Limb (tissue), 2 donors: ENCODE measurements around the gene KCMF1.

Source experiments
- DNase-seq, 2 donors: peaks; one replicate each; pipeline ENCODE4 v3.0.0-alpha.2; 2016; ENCODE audit errors: extremely low spot score in 2 of 2

Gene KCMF1

GRCh38 chr2:84980263-84980983 is 9.5 kb downstream of the KCMF1 start:
- no peak for DNase-seq

DNA sequence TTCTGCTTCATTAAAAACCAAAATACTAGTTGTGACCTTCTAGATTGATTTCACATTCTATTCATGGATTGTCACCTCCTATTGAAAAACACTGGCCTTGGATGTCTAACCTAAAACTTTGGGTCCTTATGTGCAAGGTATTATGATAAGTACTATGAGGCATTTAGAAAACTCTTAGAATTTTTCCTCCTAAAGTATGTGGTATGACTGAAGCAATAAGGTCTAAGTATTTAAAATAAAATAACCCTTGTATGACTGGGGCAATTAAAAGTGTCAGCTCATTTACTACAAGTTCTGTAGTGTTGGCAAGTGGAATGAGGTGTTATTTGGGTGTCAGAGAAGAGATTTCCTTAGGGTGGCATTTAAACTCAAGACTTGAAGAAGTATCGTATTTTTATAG is 15.1 kb downstream of the KCMF1 start:
- DNase-seq = no peak

DNA sequence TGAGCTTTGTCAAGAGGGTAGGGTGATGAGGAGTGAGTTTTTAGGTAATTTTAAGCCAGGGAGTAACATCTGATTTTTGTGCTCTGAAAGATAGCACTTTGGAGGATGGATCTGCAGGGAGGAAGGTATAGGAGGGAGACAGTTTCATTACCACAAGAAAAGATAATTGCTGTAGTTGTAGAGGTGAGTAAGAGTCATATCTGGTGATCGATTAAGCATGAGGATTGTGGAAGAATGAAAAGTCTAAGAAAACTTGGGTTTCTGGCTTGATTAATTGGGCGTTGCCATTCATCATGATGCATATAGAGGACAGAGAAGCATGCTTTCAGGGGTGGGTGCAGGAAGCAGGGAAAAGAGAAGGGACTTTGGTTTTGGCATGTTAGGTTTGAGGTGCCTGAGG is 18.5 kb downstream of the KCMF1 start:
- no peak for DNase-seq

DNA sequence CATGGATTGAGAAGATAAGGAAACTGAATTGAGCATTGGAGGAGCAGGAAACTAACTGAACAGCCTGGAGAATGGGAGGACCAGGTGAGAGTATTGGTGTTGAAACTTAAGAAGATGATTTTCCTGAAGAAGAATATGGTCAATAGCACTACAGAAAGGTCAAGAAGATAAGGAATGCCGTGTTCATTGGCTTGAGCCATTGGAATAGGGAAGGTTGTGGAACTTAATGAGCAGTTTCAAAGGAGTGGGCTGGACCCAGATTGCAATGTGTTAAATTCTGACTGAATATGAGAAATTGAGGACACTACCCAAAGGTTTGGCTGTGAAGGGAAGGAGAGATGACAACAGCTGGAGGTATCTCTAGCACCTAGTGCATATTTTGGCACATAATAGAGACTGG is 19.0 kb downstream of the KCMF1 start:
- DNase-seq = no peak

DNA sequence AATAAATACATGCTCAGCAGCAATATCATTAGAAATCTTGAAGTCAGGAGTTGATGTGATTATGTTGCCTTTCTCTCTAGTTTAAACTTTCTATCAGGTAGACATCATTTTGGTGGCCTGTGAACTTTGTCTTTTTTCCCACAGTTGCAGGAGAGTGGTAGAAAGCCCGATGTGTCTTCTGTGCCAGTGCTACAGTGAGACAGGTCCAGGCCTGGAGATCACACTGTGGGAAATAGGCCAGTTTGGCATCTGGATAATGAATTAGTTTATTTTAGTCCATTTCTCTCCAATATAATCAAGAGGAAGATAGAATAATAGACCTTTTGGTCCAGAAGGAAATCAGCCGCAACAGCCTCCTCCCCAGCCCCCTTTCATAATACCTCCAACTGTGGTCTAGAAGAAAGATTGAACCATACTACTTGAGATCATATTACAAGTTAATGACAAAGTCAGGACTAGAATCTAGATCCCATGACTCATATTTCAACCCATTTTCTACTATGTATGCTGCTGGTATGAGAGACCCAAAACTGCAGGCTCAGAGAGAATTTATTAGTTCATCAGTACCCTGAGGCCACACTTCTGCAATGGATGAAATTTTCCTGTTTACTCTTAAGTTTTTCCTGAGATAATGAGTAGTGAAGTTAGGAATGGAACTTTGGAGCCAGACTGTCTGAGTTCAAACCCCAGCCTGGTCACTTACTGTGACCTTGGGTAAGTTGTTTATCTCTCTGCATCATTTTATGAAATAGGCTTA is 20.6 kb downstream of the KCMF1 start:
- DNase-seq = no peak

DNA sequence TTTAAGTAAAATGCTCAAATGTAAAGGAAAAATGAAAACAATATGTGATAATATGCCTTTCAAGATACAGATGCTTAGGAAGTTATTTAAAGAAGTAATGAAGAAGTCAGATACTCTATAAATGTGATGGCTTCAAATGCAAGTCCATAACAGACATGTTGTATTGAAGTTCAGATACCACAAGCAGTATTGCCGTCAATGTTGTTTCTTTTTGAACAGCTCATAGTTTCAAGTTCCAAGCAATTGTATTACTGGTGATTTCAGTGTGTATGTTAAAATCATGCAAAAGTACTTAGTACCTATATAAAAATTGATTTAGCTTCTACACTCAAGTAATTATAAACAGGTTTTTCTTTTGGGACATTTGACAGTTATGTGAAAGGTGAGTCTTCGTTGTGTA is 24.9 kb downstream of the KCMF1 start:
- no peak for DNase-seq

DNA sequence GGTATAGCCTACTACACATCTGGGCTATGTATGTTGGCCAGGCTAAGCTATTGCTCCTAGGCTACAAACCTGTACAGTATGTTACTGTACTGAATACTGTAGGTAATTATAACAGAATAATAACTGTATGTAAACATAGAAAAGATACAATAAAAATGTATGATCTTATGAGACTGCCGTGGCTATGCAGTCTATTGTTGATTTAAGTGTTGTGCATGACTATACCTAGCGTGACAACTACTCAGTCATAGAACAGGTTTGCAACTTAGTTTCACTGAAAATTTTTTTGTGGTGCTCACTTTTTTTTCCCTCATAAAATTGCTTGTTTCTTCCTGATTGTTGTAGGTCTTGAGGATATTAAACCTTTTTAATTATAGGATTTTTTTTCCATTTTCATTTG is 25.9 kb downstream of the KCMF1 start:
- DNase-seq = no peak

DNA sequence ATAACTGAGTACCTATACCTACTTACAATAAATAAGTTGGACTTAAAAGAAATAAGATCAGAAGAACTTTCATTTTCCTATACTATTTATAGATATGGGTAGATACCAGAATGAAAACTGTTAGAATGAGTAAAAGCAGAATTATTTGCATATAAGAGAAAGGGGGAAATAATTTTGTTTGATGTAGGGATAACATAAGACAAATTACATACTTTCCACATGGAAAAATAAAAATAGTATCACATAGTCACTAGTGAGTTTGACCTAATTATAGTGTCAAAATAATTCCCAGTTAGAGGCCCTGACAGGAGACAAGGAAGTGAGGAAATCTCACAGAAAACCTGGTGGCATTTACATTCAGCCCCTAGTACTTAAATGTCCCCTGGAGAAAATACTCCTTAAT is 28.6 kb downstream of the KCMF1 start:
- DNase-seq = no peak

- no peak for DNase-seq
Measured at GRCh38 chr2:85001595-85001994, 30.6 kb downstream of the KCMF1 start.

GRCh38 chr2:85002534-85002933 is 31.6 kb downstream of the KCMF1 start:
- DNase-seq = no peak

- DNase-seq = no peak
Measured at GRCh38 chr2:85008252-85008651, 37.3 kb downstream of the KCMF1 start.

DNA sequence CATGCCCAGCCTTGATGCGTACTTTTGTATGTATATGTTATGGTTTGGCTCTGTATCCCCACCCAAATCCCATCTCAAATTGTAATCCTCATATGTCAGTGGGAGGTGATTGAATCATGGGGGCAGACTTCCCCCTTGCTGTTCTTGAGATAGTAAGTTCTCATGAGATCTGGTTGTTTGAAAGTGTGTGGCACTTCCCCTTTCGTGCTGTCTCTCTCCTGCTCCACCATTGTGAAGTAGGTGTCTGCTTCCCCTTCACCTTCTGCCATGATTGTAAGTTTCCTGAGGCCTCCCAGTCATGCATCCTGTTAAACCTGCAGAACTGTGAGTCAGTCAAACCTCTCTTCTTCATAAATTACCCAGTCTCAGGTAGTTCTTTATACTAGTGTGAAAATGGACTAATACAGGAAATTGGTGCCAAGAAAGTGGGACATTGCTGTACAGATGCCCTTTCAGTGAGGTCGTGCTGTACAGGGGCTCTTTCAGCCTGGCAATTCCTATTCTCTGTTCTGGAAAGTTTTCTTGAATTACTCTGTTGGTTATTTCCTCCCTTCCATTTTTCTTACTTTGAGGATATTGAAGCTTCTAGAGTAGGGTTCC is 38.2 kb downstream of the KCMF1 start:
- no peak for DNase-seq

DNA sequence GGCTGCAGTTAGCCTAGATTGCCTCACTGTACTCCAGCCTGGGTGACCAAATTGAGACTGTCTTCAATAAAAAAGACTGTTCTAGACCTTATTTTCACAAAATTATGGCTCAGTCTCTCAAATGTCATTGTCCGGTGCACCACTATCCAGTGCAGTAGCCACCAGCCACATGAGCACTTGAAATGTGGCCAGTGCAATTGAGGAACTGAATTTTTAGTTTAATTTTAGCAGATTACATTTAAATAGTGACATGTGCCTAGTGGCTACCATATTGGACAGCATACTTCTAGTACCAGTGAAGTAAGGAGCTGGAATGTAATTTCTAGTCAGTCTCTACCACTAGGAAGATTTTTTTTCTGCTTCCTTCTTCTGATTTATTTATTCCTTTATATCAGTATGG is 39.4 kb downstream of the KCMF1 start:
- DNase-seq = no peak

DNA sequence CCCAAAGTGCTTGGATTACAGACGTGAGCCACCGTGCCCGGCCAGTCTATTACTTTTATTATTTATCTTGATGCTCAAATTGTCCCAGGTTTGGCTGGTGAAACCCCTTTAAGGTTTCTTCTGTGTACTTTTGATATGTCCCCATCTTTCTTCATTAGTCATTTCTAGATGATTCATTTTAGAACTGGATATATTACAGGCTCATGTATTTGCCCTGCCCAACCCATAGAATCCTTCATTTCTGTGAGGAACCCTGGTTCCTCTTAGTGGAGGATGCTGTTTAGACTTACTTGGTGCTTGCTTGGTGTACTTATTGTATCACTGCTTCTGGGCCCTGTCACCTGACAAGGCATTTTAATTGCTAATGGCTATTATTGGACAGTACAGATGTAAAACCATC is 40.1 kb downstream of the KCMF1 start:
- DNase-seq = no peak

DNA sequence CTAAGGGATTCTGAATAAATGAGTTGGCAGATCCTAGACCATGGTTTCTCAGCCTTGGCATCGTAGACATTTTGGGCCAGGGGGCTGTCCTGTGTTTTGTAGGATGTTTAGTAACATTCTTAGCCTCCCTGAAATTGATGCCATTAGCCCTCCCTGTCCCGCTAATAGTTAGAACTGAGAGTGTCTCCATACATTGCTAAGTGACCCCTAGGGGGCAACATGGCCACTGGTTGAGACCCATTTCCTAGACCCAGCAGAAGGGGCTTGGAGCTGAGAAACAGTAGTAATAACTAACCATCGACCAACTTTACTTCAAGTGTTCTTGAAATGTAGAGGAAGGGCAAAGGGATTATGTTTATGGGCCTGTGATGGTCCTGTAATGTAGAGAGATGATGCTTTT is 40.8 kb downstream of the KCMF1 start:
- DNase-seq = no peak

GRCh38 chr2:85012431-85012830 is 41.5 kb downstream of the KCMF1 start:
- no peak for DNase-seq

DNA sequence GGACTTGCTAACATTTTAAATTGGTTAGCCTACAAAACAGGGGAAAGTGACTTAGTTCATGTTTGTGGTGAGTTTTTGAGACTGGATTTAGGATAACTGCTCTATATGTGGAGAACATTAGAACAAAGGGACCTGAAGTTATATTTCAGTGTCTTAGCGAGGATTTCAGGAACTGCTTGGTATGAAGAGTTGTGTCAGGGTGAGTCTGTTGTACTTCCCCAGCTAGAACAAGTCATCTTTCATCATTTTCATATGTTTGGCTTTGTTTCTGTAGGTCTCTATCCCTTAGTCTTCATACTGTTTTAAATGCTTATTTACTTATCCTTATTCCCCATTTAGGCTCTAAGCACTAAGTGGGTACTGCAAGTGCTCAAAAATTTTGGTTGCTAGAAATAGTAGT is 41.9 kb downstream of the KCMF1 start:
- DNase-seq = no peak

DNA sequence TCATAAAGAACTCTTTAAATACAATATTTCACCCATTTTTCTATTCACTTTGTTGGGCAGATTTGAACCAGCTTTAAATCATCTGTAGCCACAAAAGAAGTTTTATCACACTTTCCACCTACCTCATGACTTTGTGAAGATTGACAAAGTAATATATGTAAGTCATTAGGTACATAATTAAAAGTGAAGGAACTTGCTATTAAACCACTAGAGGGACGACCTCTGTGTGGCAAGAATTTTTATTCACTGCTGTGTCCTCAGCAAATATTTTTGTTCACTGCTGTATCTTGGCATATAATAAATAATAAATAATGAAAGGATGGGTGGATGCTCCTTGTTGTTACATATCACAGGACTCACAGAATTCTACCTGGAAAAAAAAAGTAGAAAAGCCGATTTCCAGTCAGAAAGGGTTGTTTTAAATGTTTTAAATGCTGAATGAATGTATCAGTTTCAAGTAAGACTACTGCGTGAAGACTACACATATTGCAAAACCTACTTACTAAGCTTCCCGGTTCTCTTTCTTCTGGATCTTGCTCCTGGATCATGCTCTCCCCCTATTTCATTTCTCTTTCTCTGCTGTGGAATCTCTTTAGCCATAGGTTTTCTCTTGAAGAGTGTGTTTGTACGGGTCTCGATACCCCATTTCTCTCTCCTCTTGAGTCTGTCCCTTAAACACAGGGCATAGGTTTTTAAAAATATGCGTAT is 44.8 kb downstream of the KCMF1 start:
- no peak for DNase-seq

DNA sequence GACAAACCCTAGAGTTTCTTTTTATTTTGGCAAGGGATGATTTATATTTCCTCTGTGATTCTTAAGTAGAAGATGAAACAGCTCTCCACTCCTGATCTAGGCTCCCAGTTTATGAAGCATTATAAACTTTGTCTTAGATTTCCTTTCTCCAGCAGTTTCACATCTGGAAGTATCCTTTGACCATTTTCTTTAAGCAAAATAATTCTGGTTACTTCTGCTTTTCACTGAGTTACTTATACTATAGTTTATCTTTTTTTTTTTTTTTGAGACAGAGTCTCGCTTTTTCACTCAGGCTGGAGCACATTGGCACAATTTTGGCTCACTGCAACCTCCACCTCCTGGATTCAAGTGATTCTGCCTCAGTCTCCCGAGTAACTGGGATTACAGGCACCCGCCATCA is 45.5 kb downstream of the KCMF1 start:
- DNase-seq = no peak

DNA sequence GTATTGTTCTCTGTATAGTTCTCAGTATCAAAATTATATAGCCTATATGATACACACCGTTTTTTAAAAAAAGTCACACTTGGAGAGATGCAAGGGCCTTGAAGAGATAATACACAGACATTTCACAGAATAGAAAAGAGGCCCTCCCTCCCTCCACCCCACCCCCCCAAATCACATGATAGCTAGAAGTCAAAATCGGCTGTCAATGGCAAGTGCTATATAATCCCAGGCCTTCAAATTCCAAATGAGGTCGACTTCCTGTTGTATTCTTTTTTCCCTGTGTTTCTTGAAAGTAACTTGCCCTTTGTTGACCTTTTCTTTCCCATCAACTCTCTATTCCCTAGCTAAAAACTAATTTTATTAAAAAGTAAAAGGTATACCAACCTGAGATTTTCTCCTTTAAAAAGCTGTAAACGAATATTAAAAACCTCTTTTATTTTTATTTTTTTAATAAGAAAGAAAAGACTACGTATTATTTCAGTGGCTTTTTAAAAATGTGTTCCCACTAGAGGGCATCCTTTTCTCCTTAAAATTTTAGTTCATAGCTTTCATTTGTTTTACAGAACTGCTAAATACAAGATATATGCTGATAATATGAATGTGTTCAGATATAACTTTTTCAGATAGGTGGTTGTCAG is 46.6 kb downstream of the KCMF1 start:
- peak in 1 of 2 donors; percentile 33 for DNase-seq

DNA sequence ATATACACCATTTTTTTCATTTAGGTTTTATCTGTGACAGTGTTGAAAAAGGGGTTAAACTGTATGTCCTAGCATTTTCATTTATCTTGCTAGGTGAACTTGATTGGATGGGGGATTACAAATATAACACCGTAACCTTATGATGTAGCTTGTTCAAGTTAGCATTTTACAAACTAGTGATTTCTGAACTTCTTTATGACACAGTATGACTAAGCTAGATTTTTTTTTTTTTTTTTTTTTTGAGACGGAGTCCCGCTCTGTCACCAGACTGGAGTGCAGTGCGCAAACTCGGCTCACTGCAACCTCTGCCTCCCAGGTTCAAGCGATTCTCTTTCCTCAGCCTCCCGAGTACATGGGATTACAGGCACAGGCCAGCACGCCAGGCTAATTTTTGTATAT is 47.1 kb downstream of the KCMF1 start:
- no peak for DNase-seq

DNA sequence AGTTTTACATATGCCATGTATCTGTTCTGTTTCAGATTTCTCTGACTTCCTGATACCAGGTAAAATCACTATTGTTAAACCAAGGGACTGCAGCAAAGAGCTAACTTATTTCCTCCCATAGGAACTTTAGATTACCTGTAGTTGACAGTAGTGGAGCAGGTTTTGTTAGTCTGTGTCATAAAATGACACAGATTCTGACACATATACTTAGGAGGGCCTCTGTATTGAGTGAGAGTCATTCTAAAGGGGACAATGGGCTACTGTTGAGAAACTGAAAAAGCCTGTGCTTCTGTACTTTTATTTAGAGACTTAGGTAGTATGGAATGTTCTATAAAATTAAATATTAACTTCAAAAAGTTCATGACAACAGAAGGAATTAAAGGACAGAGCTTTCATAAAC is 48.2 kb downstream of the KCMF1 start:
- no peak for DNase-seq
